ENCODE measurements around the gene SHISA5.
A peak's percentile ranks its signal among the peaks of the same experiment; 100 is the strongest.

SHISA5 gene

GRCh38 chr3:48422272-48422671 lies 81.7 kb downstream of the SHISA5 start:
- Histone ChIP-seq H3K27me3 (ENCODE audit: insufficient read depth, low read depth, severe bottlenecking) (no peaks in the 10 kb centered on the region), H3K27ac (no peak overlapping the region), H3K4me3 (ENCODE audit: low read depth, low read length) (no peak overlapping the region), H3K9me3 (ENCODE audit: severe bottlenecking) (no peaks in the 10 kb centered on the region), H3K36me3 (peaks cover 54% of the 10 kb centered on the region)
- no peak for DNase-seq
- TF ChIP-seq CTCF (IDR thresholded peaks at IDR 0.05; ENCODE audit: low read depth, low read length), result peak; percentile 45

DNA sequence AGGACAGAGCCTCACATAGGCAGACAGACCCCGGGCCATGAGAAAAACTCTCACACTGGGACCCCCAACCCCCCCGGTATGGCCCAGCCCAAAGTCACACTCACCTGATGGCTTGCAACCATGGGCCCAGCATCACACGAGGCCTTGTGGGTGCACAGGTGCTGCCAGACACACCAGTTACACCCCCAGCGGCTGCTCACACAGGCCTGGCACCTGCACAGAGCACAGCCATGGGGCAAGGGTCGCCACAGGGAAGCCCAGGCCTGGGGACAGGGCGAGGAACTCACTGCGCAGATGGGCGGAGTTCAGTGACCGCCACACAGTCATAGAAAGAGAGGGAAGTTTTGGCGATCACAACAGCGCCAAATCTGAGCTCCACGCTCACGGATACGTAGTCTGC lies 83.4 kb downstream of the SHISA5 start:
- H3K36me3 ChIP-seq, result peaks cover 72% of the 10 kb centered on the region
- no peak for DNase-seq
- TF ChIP-seq CTCF (IDR thresholded peaks at IDR 0.05; ENCODE audit: low read depth, low read length), result no peak
- H3K4me3 ChIP-seq (ENCODE audit: low read depth, low read length), result no peak overlapping the region
- no peaks in the 10 kb centered on the region for H3K27me3 ChIP-seq (ENCODE audit: insufficient read depth, low read depth, severe bottlenecking)
- H3K9me3 ChIP-seq (ENCODE audit: severe bottlenecking), result no peaks in the 10 kb centered on the region
- H3K27ac ChIP-seq, result no peak overlapping the region

DNA sequence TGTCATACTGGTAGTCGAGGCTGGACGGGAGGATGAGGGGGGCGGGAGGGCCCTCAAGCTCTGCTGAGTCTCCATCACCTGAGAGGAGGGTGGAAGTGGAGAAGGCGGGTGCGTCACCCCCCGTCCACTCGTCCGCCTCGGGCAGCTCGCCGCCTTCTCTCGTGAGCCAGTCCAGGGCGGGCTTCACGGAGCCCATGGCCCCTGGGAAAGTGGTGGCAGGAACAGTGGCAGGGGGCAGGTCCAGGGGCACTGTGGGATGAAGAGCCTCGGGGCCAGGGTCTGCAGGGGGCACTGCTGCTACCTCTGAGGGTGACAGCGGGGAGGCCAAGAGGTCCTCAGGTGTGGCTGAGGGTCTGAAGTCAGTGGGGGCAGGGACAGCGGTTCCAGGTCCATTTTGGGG lies 84.4 kb downstream of the SHISA5 start:
- H3K27me3 ChIP-seq (ENCODE audit: insufficient read depth, low read depth, severe bottlenecking), result no peaks in the 10 kb centered on the region
- peaks cover 73% of the 10 kb centered on the region for H3K36me3 ChIP-seq
- H3K27ac ChIP-seq, result no peak overlapping the region
- H3K4me3 ChIP-seq (ENCODE audit: low read depth, low read length), result no peak overlapping the region
- no peaks in the 10 kb centered on the region for H3K9me3 ChIP-seq (ENCODE audit: severe bottlenecking)
- no peak for TF ChIP-seq CTCF (IDR thresholded peaks at IDR 0.05; ENCODE audit: low read depth, low read length)
- DNase-seq, result no peak

- DNase-seq, result no peak
- Histone ChIP-seq H3K9me3 (ENCODE audit: severe bottlenecking) (no peaks in the 10 kb centered on the region), H3K4me3 (ENCODE audit: low read depth, low read length) (no peak overlapping the region), H3K27ac (no peak overlapping the region), H3K27me3 (ENCODE audit: insufficient read depth, low read depth, severe bottlenecking) (no peaks in the 10 kb centered on the region), H3K36me3 (peaks cover 72% of the 10 kb centered on the region)
- TF ChIP-seq CTCF (IDR thresholded peaks at IDR 0.05; ENCODE audit: low read depth, low read length), result no peak
These were observed 84.8 kb downstream of the SHISA5 start for GRCh38 chr3:48419149-48419548.

DNA sequence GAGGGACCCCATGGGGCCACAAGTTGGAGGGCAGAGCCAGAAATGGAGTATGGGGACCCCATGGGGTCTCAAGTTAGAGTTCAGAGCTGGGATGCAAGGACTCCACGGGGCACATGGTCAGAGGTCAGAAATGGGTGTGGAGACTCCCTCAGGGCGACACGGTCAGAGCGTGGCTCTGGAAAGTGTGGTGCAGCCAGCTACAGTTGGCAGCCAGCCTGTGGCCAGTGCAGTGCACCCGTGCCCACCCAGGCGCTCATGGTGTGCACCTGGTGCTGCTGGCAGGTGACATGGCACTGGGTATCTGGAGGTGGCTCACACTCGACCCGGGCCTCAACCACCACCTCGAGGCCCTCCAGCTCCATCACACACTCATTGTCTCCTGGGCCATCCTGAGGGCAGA lies 85.3 kb downstream of the SHISA5 start:
- H3K9me3 ChIP-seq (ENCODE audit: severe bottlenecking), result no peaks in the 10 kb centered on the region

More for the DNA sequence above, 85.3 kb downstream of the SHISA5 start:
- H3K27ac ChIP-seq, result no peak overlapping the region
- H3K36me3 ChIP-seq, result peaks cover 72% of the 10 kb centered on the region
- TF ChIP-seq CTCF (IDR thresholded peaks at IDR 0.05; ENCODE audit: low read depth, low read length), result no peak
- DNase-seq, result no peak
- no peaks in the 10 kb centered on the region for H3K27me3 ChIP-seq (ENCODE audit: insufficient read depth, low read depth, severe bottlenecking)
- H3K4me3 ChIP-seq (ENCODE audit: low read depth, low read length), result no peak overlapping the region
